ELR (cell line): ENCODE data around the gene PSRC1.
A peak's percentile ranks its signal among the peaks of the same experiment; 100 is the strongest.
"Not testable (repeated sequence)": the region's sequence is repeated elsewhere in the genome, so short reads cannot be mapped to it uniquely, and the experiment has no call there.

Experiments used
- DNase-seq: peaks from one replicate; pipeline ENCODE4 v3.0.0-alpha.2; 2015; ENCODE audit warnings: low read depth

PSRC1 gene

GRCh38 chr1:109295712-109296415 lies 12.9 kb upstream of the PSRC1 start:
- DNase-seq, result no peak

DNA sequence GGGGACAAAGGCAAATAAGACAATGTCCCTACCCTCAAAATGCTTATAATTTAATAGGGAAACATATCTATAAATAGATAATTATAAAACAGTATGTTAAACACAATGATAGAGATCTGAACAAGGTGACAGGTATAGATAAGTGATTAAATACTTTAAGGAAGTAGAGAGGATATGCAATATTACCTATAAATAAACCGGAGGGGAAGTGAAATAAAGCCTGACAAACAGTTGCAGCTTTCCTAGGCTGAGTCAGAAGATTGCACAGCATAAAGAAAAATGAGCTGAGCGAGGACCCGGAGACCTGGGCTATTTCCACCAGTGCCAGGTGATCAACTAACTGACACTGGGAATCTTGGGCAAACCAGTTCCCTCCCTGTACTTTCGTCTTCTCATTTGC lies 11.5 kb upstream of the PSRC1 start:
- no peak for DNase-seq

- no peak for DNase-seq
These were observed 10.1 kb upstream of the PSRC1 start for GRCh38 chr1:109293026-109293425.

- DNase-seq, result no peak
These were observed 9.4 kb upstream of the PSRC1 start for GRCh38 chr1:109292364-109292763.

GRCh38 chr1:109290998-109291397 lies 8.1 kb upstream of the PSRC1 start:
- no peak for DNase-seq

DNA sequence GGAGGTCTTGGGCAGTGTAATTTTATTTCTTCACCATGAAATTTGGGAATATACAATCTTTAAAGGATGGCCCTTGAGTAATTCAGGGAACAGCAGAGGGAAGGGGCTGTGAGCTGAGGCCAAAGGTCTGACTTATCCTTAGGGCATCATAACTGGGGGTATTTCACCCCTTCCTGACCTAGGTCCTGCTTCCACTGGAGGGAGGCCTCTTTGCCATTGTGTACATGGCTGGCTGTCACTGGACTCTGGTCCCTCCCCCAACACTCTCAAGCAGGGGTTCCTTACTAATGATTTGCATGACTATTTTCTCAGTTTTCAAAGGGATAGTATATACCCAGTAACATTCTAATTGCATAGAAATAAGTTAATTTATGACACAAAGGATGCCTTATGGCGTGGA lies 7.2 kb upstream of the PSRC1 start:
- DNase-seq, result no peak

- not testable (repeated sequence) for DNase-seq
These were observed 3.8 kb upstream of the PSRC1 start for GRCh38 chr1:109286762-109287161.

GRCh38 chr1:109283748-109284600 lies 1.0 kb upstream of the PSRC1 start:
- no peak for DNase-seq

GRCh38 chr1:109282497-109282951 lies 421 bp downstream of the PSRC1 start:
- no peak for DNase-seq

DNA sequence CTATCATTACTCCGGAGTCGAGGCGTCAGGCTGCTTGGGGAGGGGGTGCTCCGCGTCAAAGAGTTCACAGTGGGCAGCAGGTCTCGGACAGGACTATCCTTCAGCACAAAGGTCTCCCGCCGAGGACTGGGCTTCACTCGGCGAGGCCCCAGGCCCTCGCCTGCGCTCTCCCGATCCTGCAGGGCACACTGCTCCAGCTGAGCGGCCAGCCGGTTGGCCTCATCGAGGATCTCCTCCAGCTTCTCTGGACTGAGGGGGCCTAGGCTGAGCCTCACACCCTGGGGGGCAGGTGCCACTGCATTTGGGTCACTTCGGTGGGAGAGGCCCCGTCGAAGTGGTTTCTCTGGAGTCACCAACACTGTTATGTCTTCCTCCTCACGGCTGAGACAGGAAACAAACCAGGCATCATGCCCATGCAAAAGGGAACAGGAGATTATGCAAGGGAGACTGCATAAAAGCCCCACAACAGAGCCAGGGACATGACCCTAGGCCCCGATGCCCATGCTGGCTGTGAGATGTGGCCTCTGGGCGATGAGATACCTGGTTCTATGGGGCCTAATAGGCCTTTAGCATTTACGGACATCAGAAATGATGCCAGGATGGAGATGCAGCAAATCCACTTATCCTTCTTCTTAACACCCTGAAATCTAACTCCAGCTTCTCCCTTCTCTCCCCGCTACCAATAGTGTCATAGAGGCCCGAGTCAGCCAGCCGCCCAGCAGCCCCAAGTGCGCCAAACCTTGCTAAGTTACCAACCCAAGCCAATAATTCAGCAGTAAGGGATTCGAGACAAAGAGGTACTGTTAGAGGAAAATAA lies 1.1 kb downstream of the PSRC1 start:
- peak; percentile 29 for DNase-seq

GRCh38 chr1:109280862-109281261 lies 2.1 kb downstream of the PSRC1 start:
- DNase-seq, result no peak

DNA sequence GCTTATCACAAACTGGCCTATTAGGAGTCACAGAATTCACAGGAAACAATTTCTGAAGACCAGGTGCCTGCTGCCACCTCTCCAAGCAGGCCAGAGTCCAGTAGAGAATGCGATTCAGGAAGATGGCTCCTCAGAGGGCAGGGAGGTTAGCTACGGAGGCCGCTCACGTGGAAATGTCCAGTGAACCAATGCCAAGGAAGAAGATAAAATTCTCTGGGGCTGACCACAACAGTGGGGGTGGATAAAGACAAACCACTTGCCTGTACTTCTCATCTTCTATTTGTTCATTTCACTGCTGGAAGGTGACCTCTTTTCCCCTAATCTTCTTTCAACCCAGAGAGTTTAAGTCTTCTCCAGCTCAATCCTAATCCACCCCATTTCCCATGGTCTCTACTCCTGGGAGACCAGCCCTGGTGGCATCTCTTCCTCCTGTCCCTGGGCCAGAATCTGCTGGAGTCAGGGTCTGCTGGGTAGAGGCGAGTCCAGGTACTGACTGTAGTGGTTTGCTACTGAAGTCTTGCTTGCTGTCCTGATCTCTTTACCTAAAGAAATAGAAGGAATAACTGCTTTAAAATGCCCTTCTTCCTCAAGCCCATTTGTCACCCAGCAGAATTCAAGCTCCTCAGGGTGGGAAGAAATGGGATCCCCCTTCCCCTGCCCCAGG lies 3.2 kb downstream of the PSRC1 start:
- DNase-seq, result no peak

- DNase-seq, result peak; percentile 75
These were observed 5.3 kb downstream of the PSRC1 start for GRCh38 chr1:109277434-109278204.

DNA sequence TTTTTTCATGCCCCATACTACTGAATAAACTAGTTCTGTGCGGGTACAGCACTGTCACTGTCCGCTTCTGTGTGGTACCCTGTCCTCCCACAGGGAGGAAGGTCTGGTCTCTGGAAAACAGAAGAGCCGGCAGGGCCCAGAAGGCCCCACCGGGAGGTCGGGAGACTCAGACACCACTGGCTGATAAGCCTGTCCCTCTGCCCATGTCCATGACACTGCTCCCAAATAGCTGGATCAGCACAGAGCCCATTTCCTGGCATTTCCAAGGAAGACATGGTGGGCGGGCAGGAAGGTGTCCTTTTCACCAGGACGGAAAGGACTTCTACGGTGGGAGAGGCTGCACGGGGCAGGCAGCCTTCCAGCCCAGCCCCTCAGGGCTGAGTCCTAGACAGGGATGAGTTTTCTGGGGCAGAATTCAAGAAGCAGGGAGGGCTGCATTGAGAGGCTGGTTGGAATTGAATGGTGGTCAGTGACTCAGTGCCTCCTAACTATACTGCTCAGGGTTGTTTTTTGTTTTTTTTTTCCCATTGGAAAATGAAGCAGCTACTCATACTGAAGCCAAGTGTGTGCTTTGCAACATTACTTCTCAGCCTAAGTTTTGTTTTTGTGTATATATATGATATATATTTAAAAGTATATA lies 7.1 kb downstream of the PSRC1 start:
- DNase-seq, result peak; percentile 83

- peak; percentile 79 for DNase-seq
These were observed 8.1 kb downstream of the PSRC1 start for GRCh38 chr1:109274533-109275476.

- no peak for DNase-seq
These were observed 9.2 kb downstream of the PSRC1 start for GRCh38 chr1:109273570-109274288.

- DNase-seq, result no peak
These were observed 10.0 kb downstream of the PSRC1 start for GRCh38 chr1:109272831-109273547.
